ENCODE data around the gene LMBRD2.
"Not testable (repeated sequence)": the region's sequence is repeated elsewhere in the genome, so short reads cannot be mapped to it uniquely, and the experiment has no call there.

- not testable (repeated sequence) for TF ChIP-seq CTCF, POLR2A, POLR2AphosphoS5 (IDR thresholded peaks at IDR 0.05)
These were observed 47.1 kb upstream of the LMBRD2 start for GRCh38 chr5:36198783-36199182.
